ENCODE results near the gene RPL10A. TPM values are rescaled to one million over a fixed set of nuclear protein-coding genes. Genes with fewer than 3 reads are reported as not detected.
A peak's percentile ranks its signal among the peaks of the same experiment; 100 is the strongest.

Gene RPL10A
- total RNA-seq, 2 donors from 2014 or later = 897 to 2,172 TPM

- Histone ChIP-seq H3K4me1 (replicated peaks) (no peaks in the 10 kb centered on the region), H3K36me3 (no peaks in the 10 kb centered on the region), H3K4me3 (no peak overlapping the region), H3K9me3 (no peaks in the 10 kb centered on the region), H3K27ac (no peak overlapping the region), H3K27me3 (replicated peaks; ENCODE audit: insufficient read depth) (no peaks in the 10 kb centered on the region)
- intact Hi-C loops (cut with DNase I) = no loop called here
- 95% methylated on average over 4 of the region's 4 CpGs for WGBS
- TF ChIP-seq POLR2A (IDR thresholded peaks at IDR 0.05) = no peak
- TF ChIP-seq CTCF (IDR thresholded peaks at IDR 0.05) = no peak
- no peak for TF ChIP-seq POLR2AphosphoS5 (IDR thresholded peaks at IDR 0.05)
- no peak for DNase-seq (ENCODE audit: low spot score)
Measured at GRCh38 chr6:35441642-35442041, 26.6 kb upstream of the RPL10A start.

GRCh38 chr6:35442693-35443092 is 25.5 kb upstream of the RPL10A start:
- no peaks in the 10 kb centered on the region for H3K9me3 ChIP-seq
- no peaks in the 10 kb centered on the region for H3K4me1 ChIP-seq (replicated peaks)
- no peak overlapping the region for H3K4me3 ChIP-seq
- H3K27me3 ChIP-seq (replicated peaks; ENCODE audit: insufficient read depth) = no peaks in the 10 kb centered on the region
- DNase-seq (ENCODE audit: low spot score) = no peak
- no peaks in the 10 kb centered on the region for H3K36me3 ChIP-seq
- intact Hi-C loops (cut with DNase I) = no loop called here
- no peak overlapping the region for H3K27ac ChIP-seq
- TF ChIP-seq POLR2A (IDR thresholded peaks at IDR 0.05) = no peak
- no peak for TF ChIP-seq CTCF (IDR thresholded peaks at IDR 0.05)
- no peak for TF ChIP-seq POLR2AphosphoS5 (IDR thresholded peaks at IDR 0.05)
- WGBS = 77% methylated on average over 5 of the region's 5 CpGs

GRCh38 chr6:35443341-35444030 is 24.7 kb upstream of the RPL10A start:
- no peak overlapping the region for H3K27ac ChIP-seq
- no peak overlapping the region for H3K4me3 ChIP-seq
- H3K27me3 ChIP-seq (replicated peaks; ENCODE audit: insufficient read depth) = no peaks in the 10 kb centered on the region
- no peak for TF ChIP-seq POLR2A (IDR thresholded peaks at IDR 0.05)
- TF ChIP-seq POLR2AphosphoS5 (IDR thresholded peaks at IDR 0.05) = no peak
- TF ChIP-seq CTCF (IDR thresholded peaks at IDR 0.05) = no peak
- H3K36me3 ChIP-seq = no peaks in the 10 kb centered on the region
- intact Hi-C loops (cut with DNase I) = no loop called here
- H3K4me1 ChIP-seq (replicated peaks) = no peaks in the 10 kb centered on the region
- no peaks in the 10 kb centered on the region for H3K9me3 ChIP-seq
- DNase-seq (ENCODE audit: low spot score) = no peak
- 60% methylated on average over 8 of the region's 9 CpGs for WGBS

- Histone ChIP-seq H3K27ac (no peak overlapping the region), H3K4me1 (replicated peaks) (no peaks in the 10 kb centered on the region), H3K27me3 (replicated peaks; ENCODE audit: insufficient read depth) (no peaks in the 10 kb centered on the region), H3K9me3 (no peaks in the 10 kb centered on the region), H3K36me3 (no peaks in the 10 kb centered on the region), H3K4me3 (no peak overlapping the region)
- DNase-seq (ENCODE audit: low spot score) = no peak
- WGBS = 95% methylated on average over 7 of the region's 7 CpGs
- TF ChIP-seq POLR2A (IDR thresholded peaks at IDR 0.05) = no peak
- no peak for TF ChIP-seq POLR2AphosphoS5 (IDR thresholded peaks at IDR 0.05)
- no peak for TF ChIP-seq CTCF (IDR thresholded peaks at IDR 0.05)
- intact Hi-C loops (cut with DNase I) = loop anchor here (5.0 kb wide), 1 partner anchor 33 kb away; no protein-coding TSS in a partner anchor
Measured at GRCh38 chr6:35445691-35446090, 22.5 kb upstream of the RPL10A start.

GRCh38 chr6:35448191-35448590 is 20.0 kb upstream of the RPL10A start:
- H3K4me3 ChIP-seq = no peak overlapping the region
- no peaks in the 10 kb centered on the region for H3K4me1 ChIP-seq (replicated peaks)
- intact Hi-C loops (cut with DNase I) = loop anchor here (5.0 kb wide), 1 partner anchor 36 kb away; no protein-coding TSS in a partner anchor
- TF ChIP-seq POLR2A (IDR thresholded peaks at IDR 0.05) (no peak), CTCF (IDR thresholded peaks at IDR 0.05) (no peak), POLR2AphosphoS5 (IDR thresholded peaks at IDR 0.05) (no peak)
- DNase-seq (ENCODE audit: low spot score) = peak; percentile 46
- WGBS = 38% methylated on average over 7 of the region's 7 CpGs
- H3K9me3 ChIP-seq = no peaks in the 10 kb centered on the region
- H3K27me3 ChIP-seq (replicated peaks; ENCODE audit: insufficient read depth) = no peaks in the 10 kb centered on the region
- H3K27ac ChIP-seq = no peak overlapping the region
- H3K36me3 ChIP-seq = no peaks in the 10 kb centered on the region

Measured in prostate gland (tissue), 2 donors.